DOHH2 (cell line): ENCODE results near the gene SAG.
"Not testable (repeated sequence)": the region's sequence is repeated elsewhere in the genome, so short reads cannot be mapped to it uniquely, and the experiment has no call there.

Experiments
- H3F3A ChIP-seq: fragments of 200-600 bp; sonication (generic), shearing (Covaris generic); 2 replicates; pipeline ENCODE4 v1.6.0; 2016; ENCODE audit warnings: antibody characterized with exemption, mild to moderate bottlenecking; ENCODE audit not compliant: control insufficient read depth, insufficient read depth
- H3K27ac ChIP-seq: fragments of 200-600 bp; sonication (generic); 2 replicates; pipeline ENCODE4 v1.5.1; 2014; ENCODE audit warnings: low read depth, mild to moderate bottlenecking, low read length, moderate library complexity
- H3K27me3 ChIP-seq: fragments of 200-600 bp; sonication (generic); 2 replicates; pipeline ENCODE4 v1.6.1; 2014; ENCODE audit warnings: mild to moderate bottlenecking, low read length, mixed read lengths; ENCODE audit not compliant: control insufficient read depth
- H3K36me3 ChIP-seq: fragments of 200-600 bp; sonication (generic); 2 replicates; pipeline ENCODE4 v1.6.1; 2014; ENCODE audit warnings: mild to moderate bottlenecking, low read length, moderate library complexity, mixed read lengths; ENCODE audit not compliant: control insufficient read depth
- H3K4me1 ChIP-seq: fragments of 200-600 bp; sonication (generic); 2 replicates; pipeline ENCODE4 v1.6.1; 2014; ENCODE audit warnings: mild to moderate bottlenecking, low read length, mixed read lengths; ENCODE audit not compliant: control insufficient read depth
- H3K4me2 ChIP-seq: fragments of 200-600 bp; sonication (generic); 2 replicates; pipeline ENCODE4 v1.6.0; 2014; ENCODE audit warnings: mild to moderate bottlenecking, low read length, moderate library complexity
- H3K4me3 ChIP-seq: fragments of 200-600 bp; sonication (generic); 2 replicates; pipeline ENCODE4 v1.5.1; 2014; ENCODE audit warnings: mild to moderate bottlenecking, low read length, mixed read lengths
- H3K79me2 ChIP-seq: fragments of 200-600 bp; sonication (generic); 2 replicates; pipeline ENCODE4 v1.6.1; 2014; ENCODE audit warnings: mild to moderate bottlenecking, low read length, mixed read lengths; ENCODE audit not compliant: control insufficient read depth
- H3K9me2 ChIP-seq: fragments of 200-600 bp; sonication (generic); replicated peaks from 2 replicates; pipeline ENCODE4 v1.6.1; 2014; ENCODE audit warnings: mild to moderate bottlenecking, low read length, mixed read lengths; ENCODE audit not compliant: control insufficient read depth
- H3K9me3 ChIP-seq: fragments of 200-600 bp; sonication (generic); 2 replicates; pipeline ENCODE4 v1.6.1; 2014; ENCODE audit warnings: antibody characterized with exemption, low read length, mixed read lengths; ENCODE audit not compliant: control insufficient read depth, insufficient read depth
- H4K20me1 ChIP-seq: fragments of 200-600 bp; sonication (generic); 2 replicates; pipeline ENCODE4 v1.6.0; 2014; ENCODE audit warnings: low read depth, mild to moderate bottlenecking, antibody characterized with exemption, low read length, moderate library complexity; ENCODE audit not compliant: control insufficient read depth, insufficient read depth
- CTCF ChIP-seq: fragments of 200-600 bp; sonication (generic); IDR thresholded peaks from one replicate; pipeline ENCODE4 v1.5.1; 2014; ENCODE audit warnings: antibody characterized with exemption, mild to moderate bottlenecking, low read depth, low read length; ENCODE audit not compliant: poor library complexity, severe bottlenecking
- EZH2phosphoT487 ChIP-seq: fragments of 200-600 bp; sonication (generic); IDR thresholded peaks from 2 replicates; pipeline ENCODE4 v1.6.1; 2017; ENCODE audit warnings: borderline replicate concordance, mild to moderate bottlenecking, antibody characterized with exemption, low read length, moderate library complexity, mixed read lengths

Gene SAG

GRCh38 chr2:233373316-233373715, 65.7 kb downstream of the SAG start:
- H3K9me3 ChIP-seq, result no peaks in the 10 kb centered on the region
- peaks cover 75% of the 10 kb centered on the region for H3K79me2 ChIP-seq
- H3K4me3 ChIP-seq, result no peak overlapping the region
- H3K9me2 ChIP-seq, result no peaks in the 10 kb centered on the region
- H3K4me1 ChIP-seq, result peaks cover 78% of the 10 kb centered on the region
- H4K20me1 ChIP-seq, result peaks cover 3% of the 10 kb centered on the region; the same call in 1 of the 2 replicates
- H3K4me2 ChIP-seq, result no peak overlapping the region
- H3F3A ChIP-seq, result 0 out of 2 replicates have a peak, but pooled peaks cover 3% of the 10 kb centered on the region
- H3K27ac ChIP-seq, result no peak overlapping the region
- TF ChIP-seq CTCF (no peak), EZH2phosphoT487 (no peak)
- peaks cover 30% of the 10 kb centered on the region for H3K36me3 ChIP-seq
- no peaks in the 10 kb centered on the region for H3K27me3 ChIP-seq

DNA sequence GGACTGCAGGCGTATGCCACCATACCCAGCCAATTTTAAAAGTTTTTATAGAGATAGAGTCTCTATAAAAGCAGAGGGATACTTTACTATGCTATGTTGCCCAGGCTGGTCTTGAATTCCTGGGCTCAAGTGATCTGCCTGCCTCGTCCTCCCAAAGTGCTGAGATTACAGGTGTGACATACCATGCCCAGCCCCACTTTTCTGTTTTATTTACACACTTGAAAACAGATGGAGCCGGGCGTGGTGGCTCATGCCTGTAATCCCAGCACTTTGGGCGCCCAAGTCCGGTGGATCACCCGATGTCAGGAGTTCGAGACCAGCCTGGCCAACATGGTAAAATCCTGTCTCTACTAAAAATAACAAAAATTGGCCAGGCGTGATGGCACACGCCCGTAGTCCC, 67.2 kb downstream of the SAG start:
- H3K4me1 ChIP-seq, result peaks cover 78% of the 10 kb centered on the region
- 0 out of 2 replicates have a peak overlapping the region, but pooled peaks have one; percentile 36 for H3K27ac ChIP-seq
- not testable (repeated sequence) for H4K20me1 ChIP-seq, H3K27me3 ChIP-seq, H3K9me2 ChIP-seq, H3F3A ChIP-seq, H3K9me3 ChIP-seq
- H3K79me2 ChIP-seq, result peaks cover 70% of the 10 kb centered on the region
- peak overlapping the region; percentile 50 for H3K4me3 ChIP-seq
- peak overlapping the region; percentile 68 for H3K4me2 ChIP-seq
- H3K36me3 ChIP-seq, result peaks cover 30% of the 10 kb centered on the region

DNA sequence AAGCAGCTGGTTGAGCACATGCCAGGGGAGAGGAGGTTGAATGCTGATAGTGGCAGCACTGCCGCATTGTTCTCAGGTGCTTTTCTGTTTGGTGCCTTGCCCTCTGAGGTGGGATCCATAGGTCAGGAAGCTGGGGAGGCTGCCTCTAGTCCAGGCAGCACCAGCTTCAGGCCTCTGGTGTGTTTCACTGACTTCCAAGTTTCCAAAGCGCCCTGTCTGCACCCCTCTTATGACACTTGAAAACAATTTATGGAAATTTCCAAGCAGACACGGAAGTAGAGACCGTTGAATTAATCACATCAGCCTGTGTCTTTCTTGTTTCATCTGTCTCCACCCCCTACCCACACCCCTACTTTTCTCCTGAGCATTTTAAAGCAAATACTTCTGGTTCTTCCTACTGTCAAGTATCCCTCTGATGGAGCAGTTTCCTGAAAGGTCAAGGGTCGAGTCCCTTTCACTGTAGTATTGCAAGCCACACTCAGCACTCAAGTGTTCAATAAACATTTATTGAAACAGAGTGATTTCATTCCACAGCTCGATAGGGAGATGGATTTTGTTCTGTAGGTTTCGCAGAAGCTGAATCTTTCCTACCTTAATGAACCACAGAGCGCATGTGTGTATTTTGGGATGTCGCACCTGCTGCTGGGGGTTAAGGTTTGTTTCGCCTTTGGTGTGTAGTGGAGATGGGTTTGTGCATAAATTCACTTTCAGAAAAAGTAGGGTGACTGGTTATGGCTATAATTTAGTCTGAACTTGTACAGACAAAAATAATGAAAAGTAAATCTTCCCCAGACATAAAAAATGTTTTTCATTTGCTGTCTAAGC, 68.1 kb downstream of the SAG start:
- peaks cover 6% of the 10 kb centered on the region; the same call in 1 of the 2 replicates for H4K20me1 ChIP-seq
- peak overlapping the region; percentile 50 for H3K4me3 ChIP-seq
- H3K4me1 ChIP-seq, result peaks cover 78% of the 10 kb centered on the region
- peaks cover 30% of the 10 kb centered on the region for H3K36me3 ChIP-seq
- H3K79me2 ChIP-seq, result peaks cover 69% of the 10 kb centered on the region
- H3K9me3 ChIP-seq, result no peaks in the 10 kb centered on the region
- no peaks in the 10 kb centered on the region for H3K9me2 ChIP-seq
- H3F3A ChIP-seq, result peaks cover 7% of the 10 kb centered on the region
- H3K4me2 ChIP-seq, result peak overlapping the region; percentile 68
- H3K27ac ChIP-seq, result peak overlapping the region; percentile 36
- H3K27me3 ChIP-seq, result no peaks in the 10 kb centered on the region
- TF ChIP-seq CTCF, result no peak

DNA sequence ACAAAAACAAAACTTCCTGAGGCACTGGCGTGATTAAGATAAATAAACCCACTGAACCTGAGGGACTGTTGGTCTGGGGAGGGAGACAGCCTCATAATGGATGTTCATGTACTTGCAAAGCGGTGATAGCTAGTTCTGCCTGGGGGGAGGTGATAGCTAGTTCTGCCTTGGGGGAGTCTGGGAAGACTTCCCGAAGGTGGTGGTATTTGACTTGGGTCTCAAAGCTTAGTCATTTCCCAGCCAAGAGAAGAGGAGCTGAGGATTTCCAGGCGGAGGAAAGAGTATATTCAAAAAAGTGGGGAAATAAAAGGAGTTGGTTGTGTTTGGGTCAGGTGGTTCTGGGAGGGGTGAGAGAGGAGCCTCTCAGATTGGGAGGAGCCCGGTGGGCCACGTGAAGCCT, 71.4 kb downstream of the SAG start:
- peaks cover 74% of the 10 kb centered on the region for H3K79me2 ChIP-seq
- TF ChIP-seq EZH2phosphoT487 (no peak), CTCF (no peak)
- peak overlapping the region; percentile 73 for H3K27ac ChIP-seq
- H3K4me1 ChIP-seq, result peaks cover 82% of the 10 kb centered on the region
- peaks cover 9% of the 10 kb centered on the region; the same call in 1 of the 2 replicates for H4K20me1 ChIP-seq
- peaks cover 16% of the 10 kb centered on the region for H3K36me3 ChIP-seq
- H3K4me3 ChIP-seq, result peak overlapping the region; percentile 17; the same call in 1 of the 2 replicates
- no peaks in the 10 kb centered on the region for H3K9me3 ChIP-seq
- H3F3A ChIP-seq, result peaks cover 4% of the 10 kb centered on the region
- H3K9me2 ChIP-seq, result no peaks in the 10 kb centered on the region
- no peaks in the 10 kb centered on the region for H3K27me3 ChIP-seq
- peak overlapping the region; percentile 64 for H3K4me2 ChIP-seq
